GM19193 (cell line): ENCODE data around the gene OSTF1.

ENCODE experiments used
- POLR2A ChIP-seq: IDR thresholded peaks from 4 replicates; pipeline ENCODE4 v1.6.1; 2011; ENCODE audit not compliant: insufficient read depth, insufficient read length; ENCODE audit errors: extremely low read depth

Gene OSTF1

DNA sequence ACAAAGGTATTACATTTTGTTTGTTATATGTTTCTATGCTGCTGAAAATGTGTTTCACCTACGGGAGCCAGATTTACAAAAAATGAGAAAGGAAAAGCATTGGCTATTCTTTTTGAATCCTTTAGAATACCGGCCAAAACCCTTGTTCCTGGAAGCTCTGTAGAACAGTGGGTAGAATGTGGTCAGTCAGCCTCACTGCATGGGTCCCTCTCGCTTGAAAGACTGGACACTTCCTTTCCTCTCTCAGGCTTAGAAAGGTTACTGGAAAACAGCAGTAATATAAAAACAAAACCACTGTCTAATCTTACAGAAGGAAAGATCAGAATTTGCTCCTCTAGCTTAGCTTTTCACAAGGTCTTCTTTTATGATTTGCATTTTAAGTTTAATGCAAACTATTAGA lies 45.1 kb downstream of the OSTF1 start:
- TF ChIP-seq POLR2A, result no peak

DNA sequence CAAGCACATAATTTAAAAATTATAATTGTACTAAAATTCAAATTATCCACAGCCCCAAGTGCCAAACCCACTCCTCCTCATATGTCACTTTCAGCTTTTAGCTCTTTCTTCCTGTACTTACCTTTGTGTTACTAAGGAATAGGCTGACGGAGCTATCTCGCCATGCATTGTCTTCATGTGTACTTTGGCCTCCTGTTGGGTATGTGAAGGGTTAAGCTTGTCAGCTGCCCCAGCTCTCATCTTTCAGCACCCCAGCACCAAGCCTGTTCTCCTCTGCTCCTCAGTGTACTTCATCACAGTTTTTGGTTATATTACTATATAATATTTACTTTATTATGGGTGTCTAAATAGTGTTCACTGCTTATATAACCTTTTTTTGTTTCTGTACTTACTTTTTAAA lies 46.2 kb downstream of the OSTF1 start:
- TF ChIP-seq POLR2A, result no peak

DNA sequence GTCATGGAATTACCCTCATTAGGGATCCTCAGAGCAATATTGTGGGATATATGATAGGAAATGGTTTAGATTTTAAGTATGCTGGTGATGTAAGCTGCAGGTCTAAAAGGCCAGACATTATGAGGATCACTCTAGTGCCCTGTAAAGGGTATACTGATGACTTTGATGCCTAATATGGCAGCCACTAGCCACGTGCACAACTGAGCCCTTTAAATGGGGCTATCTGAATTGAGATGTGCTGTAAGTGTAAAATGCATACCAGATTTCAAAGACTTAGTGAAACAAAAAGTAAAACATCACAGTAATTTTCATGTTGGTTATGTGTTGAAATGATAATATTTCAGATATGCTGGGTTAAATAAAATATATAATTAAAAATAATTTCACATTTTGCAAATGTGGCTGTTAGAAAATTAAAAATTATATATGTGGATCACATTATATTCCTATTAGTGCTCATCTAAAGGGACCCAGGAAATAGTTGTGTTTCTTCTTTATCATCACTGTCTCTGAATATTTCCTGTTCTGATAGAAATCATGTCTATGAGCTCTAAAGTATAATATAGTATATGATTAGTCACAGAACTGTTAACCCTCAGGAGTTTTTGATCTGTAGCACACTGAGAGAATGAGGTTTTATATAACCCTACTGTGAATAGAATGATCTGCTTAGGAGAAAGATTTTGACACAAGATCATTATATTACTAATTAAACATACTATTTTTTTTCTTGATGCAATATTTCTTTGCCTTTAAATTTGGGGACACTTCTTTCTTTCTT lies 50.1 kb downstream of the OSTF1 start:
- no peak for TF ChIP-seq POLR2A

DNA sequence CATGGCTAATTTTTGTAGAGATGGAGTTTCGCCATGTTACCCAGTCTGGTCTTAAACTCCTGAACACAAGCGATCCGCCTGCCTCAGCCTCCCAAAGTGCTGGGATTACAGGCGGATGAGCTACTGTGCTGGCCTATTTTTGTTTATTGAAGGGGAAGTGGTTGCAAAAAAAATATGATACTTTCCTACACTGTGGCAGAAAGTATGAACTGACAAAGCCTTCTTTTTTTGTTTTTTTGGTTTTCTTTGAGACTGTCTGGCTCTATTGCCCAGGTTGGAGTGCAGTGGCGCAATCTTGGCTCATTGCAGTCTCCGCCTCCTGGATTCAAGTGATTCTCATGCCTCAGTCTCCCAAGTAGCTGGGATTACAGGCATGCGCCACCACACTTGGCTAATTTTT lies 50.9 kb downstream of the OSTF1 start:
- no peak for TF ChIP-seq POLR2A

DNA sequence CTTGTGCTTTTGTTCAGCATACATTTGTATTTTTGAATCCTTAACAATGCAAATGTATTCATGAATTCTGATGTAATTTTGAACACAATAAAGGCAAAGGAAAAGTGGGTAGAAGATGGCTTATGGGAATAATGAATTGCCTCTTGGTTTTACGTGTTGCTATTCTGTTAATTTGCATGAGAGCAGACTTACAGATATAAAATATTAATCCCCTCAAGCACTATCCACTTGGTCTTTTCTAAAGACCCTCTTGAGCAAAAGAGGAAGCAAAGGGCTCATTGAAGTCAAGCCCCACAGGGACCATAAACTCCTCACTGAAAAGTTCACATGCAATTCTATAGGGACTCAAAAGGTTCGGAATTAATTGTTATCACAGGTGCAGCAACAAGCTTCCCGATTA lies 51.9 kb downstream of the OSTF1 start:
- no peak for TF ChIP-seq POLR2A

DNA sequence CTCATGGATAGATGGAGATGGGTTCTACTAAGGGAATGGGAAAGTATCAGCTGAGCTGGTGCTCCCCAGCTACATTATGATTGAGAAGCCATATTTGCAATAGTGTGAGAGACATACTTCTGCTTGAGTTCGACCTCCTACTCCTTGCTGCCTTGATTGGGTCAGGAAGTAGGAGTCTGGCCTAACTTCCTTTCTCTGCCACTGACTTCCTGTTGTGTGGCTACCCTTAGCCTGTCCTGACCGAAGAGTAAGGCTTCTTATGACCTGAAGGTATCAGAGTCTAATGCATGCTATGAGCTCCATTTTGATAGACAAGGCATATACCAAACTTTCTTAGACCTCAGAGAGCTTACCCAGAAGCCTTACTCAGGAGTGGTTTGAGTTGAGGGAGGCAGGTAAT lies 53.9 kb downstream of the OSTF1 start:
- no peak for TF ChIP-seq POLR2A

DNA sequence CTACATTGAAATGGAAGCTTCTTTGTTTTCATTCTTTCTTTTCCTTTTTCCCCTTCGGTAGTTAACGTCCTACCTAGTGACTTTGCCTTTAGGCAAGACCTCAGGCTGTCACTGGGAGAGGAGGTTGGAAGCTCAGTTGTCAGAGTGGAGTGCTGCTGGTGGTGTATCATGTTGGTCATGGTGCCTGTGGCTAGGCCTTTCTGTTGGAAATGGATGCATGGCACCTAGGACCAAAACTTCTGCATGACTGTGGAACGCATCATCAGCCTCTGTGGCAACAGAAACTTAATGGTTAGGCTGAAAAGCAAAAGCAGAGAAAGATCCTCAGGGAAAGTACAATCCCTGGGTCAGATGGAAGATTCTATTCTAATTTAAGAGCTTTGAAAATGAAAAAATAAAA lies 57.9 kb downstream of the OSTF1 start:
- no peak for TF ChIP-seq POLR2A

DNA sequence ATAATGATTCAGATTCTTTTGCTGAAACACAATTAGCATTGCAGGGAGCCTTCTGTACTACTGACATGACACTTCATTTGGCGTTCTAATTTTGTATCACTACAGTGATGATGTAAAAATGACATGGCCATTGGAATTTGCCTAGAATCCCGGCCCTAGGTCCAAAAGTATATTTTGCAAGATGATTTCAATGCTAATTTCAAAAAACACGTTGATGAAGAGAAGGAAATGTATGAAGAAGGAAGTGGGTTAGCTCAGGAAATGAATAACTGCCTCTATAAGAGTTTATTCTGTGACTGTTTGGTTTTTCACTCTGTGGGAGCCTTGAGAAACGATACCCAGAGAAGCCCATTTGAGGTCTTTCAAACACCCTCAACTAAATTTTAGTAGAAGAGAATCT lies 59.3 kb downstream of the OSTF1 start:
- TF ChIP-seq POLR2A, result no peak

DNA sequence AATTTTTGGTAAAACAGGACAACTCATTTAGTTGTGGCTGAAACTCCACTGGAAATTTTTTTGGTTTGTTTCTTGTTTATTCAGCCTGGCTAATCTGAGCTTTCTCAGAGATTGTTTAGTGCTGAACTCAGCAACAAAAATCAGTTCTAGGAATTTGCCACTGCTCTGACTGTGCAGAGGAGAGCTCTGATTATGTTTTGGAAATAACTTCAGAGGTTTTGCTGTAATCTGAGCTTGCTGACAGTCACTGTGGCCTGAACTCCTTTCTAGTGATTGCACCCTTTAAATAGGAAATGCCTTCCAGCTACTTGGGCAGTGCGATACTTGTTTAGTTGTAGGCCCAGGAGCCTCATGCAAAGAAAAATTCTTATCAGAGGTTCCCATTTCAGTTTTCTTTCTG lies 60.2 kb downstream of the OSTF1 start:
- no peak for TF ChIP-seq POLR2A

DNA sequence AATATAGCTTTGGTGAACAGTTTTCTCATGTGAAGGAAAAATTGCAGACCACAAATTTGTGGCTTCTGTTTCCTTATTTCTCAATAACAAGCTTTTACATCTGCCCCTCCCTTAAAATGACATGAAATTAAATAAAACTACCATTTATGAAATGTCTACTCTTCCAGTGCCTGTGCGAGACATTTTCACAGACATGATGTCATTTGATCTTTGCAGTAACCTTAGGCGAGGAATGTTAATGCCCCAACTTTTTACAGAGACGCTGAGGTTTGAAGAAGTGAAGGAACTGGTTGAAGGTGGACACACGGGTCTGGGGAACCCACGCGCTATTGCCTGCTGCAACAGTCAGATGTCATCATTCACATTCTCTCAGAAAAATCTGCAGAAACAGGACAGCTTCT lies 61.5 kb downstream of the OSTF1 start:
- no peak for TF ChIP-seq POLR2A

DNA sequence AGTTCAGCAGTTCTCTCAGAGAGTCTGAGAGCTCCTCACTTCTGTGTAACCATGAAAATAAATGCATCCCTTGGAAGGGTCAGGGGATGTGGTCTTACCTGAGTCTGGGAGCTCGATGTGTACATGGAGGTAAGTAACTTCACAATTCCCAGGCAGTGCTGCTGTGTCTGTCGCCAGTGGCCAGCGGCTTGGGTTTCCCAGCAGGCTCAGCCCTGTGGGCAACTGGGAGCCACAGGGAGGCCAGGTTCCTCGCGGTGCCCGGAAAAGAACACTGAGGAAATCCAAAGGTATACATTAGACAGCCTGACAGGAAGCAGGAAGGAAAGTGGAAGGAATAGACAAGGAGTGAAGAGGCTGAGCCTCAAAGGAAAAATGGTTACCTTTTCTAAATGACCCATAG lies 62.2 kb downstream of the OSTF1 start:
- TF ChIP-seq POLR2A, result no peak

DNA sequence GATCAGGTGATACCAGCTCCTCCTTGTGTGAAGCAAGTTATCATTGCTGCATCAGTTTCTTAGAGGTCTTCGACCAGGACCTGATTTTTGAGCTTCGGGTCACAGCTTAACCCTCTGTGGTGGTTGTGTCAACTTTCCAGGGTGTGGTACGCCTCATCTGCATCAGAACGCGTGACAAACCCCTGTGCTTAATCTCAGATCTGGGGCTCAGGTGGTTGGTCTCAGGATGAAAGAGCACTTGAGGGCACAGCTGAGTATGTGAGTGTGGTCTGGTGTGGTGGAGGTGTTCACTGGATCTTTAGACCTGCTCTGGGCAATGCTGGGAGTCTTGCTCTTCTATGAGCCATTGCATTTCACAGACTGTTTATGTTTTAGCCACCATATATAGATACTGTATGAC lies 64.1 kb downstream of the OSTF1 start:
- no peak for TF ChIP-seq POLR2A

DNA sequence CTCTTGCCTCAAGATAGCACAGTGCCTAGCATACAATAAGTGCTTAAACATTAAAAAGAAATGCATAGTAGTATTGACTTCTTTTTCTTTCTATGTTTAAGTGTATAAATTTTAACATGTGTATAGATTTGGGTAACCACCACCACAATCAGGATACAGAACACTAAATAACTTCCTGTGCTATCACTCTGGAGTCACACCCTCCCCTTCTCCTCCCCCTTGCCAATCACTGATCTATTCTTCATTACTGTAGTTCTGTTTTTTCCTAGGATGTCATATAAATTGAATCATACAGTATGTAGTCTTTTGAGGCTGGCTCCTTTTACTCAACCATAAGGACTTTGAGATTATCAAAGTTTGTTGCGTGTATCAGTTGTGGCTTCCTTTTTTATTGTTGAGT lies 68.5 kb downstream of the OSTF1 start:
- no peak for TF ChIP-seq POLR2A

DNA sequence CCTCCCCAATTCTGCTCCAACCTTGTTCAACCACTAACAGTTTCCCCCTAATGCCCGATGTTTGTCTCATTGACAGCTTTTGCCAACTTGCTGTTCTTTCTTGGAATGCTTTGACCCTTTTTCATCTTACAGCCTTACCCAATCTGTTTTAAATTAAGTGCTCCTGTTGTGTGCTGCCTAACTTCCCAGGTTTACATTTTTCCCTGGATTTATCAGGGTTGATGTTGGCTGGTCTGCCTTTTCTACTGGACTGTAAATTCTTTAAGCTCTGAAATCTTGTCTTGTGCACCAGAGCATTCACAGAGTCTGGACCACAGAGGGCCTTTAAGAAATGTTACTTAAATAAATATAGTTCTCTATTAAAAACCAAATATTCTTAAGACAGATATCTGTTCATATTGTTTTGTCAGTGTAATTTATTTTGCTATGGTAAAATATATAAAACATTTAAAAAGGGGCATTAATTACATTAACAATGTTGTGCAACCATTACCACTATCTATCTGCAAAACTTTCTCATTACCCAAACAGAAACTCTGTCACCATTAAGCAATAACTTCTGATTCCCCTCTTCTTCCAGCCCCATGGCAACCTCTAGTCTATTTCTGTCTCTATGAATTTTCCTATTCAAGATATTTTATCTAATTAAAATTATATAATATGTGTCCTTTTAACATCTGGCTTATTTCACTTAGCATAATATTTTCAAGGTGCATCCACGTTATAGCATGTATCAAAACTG lies 73.0 kb downstream of the OSTF1 start:
- TF ChIP-seq POLR2A, result no peak

DNA sequence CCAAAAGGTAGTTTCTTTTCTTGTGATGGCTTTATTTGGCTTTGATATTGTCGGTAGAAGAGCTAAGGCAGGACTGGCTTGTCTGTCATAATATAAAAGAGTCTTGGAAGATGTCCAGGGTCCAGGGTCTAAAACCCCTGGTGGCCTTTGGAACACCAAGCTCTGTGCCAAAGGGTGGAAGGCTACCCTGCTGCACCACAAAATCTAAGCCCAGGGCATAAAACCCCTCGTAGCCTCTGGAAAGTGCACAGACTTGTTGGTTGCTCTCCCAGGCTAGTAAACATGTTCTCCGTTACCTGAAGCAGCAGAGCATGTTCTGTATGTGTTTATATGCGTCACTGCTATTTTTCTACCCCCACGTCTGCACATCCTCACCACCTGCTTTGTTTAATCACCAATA lies 75.5 kb downstream of the OSTF1 start:
- no peak for TF ChIP-seq POLR2A

DNA sequence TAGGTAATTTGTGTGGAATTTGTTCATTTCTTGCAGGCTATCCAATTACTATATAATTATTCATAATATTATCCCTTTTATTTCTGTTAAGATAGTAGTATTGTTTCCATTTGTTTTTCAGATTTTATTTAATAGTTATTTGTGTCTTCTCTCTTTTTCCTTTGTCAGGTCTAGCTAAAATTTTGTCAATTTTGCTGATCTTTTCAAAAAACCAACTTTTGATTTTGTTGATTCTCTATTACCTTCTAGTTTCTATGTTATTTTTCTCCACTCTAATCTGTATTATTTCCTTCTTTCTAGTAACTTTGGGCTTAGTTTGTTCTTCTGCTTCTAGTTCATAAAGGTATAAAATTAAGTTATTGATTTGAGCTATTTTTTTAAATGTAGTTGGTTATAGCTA lies 76.3 kb downstream of the OSTF1 start:
- no peak for TF ChIP-seq POLR2A
